ENCODE data around the gene TESMIN.

GRCh38 chr11:68685656-68686380 lies 65.5 kb downstream of the TESMIN start:
- TF ChIP-seq CTCF (IDR thresholded peaks at IDR 0.05) (no peak), POLR2A (IDR thresholded peaks at IDR 0.05) (no peak)
